C4-2B (cell line): ENCODE data around the gene LRIG1.

ENCODE experiments used
- H3K27ac ChIP-seq: fragments of 450-650 bp; 2 replicates; pipeline ENCODE4 v1.5.1; 2017
- ZFX ChIP-seq: fragments of 450-650 bp; IDR thresholded peaks from 2 replicates; pipeline ENCODE4 v1.6.1; 2017
- TF ChIP-seq, protein P1 (sequence below): fragments of 450-650 bp; conservative IDR thresholded peaks from 2 replicates; pipeline ENCODE4 v1.5.1; 2017; ENCODE audit warnings: mild to moderate bottlenecking

Gene LRIG1

GRCh38 chr3:66483006-66483405, 17.8 kb downstream of the LRIG1 start:
- TF ChIP-seq, protein P1, sequence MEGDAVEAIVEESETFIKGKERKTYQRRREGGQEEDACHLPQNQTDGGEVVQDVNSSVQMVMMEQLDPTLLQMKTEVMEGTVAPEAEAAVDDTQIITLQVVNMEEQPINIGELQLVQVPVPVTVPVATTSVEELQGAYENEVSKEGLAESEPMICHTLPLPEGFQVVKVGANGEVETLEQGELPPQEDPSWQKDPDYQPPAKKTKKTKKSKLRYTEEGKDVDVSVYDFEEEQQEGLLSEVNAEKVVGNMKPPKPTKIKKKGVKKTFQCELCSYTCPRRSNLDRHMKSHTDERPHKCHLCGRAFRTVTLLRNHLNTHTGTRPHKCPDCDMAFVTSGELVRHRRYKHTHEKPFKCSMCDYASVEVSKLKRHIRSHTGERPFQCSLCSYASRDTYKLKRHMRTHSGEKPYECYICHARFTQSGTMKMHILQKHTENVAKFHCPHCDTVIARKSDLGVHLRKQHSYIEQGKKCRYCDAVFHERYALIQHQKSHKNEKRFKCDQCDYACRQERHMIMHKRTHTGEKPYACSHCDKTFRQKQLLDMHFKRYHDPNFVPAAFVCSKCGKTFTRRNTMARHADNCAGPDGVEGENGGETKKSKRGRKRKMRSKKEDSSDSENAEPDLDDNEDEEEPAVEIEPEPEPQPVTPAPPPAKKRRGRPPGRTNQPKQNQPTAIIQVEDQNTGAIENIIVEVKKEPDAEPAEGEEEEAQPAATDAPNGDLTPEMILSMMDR, result no peak
- no peak for TF ChIP-seq ZFX
- H3K27ac ChIP-seq, result peak overlapping the region; percentile 66

GRCh38 chr3:66482018-66482404, 18.8 kb downstream of the LRIG1 start:
- peak overlapping the region; percentile 50 for H3K27ac ChIP-seq
- no peak for TF ChIP-seq ZFX
- TF ChIP-seq, protein P1, result no peak

- TF ChIP-seq, protein P1, result no peak
- no peak for TF ChIP-seq ZFX
- H3K27ac ChIP-seq, result peak overlapping the region; percentile 50
These were observed 19.5 kb downstream of the LRIG1 start for GRCh38 chr3:66481071-66482017.

DNA sequence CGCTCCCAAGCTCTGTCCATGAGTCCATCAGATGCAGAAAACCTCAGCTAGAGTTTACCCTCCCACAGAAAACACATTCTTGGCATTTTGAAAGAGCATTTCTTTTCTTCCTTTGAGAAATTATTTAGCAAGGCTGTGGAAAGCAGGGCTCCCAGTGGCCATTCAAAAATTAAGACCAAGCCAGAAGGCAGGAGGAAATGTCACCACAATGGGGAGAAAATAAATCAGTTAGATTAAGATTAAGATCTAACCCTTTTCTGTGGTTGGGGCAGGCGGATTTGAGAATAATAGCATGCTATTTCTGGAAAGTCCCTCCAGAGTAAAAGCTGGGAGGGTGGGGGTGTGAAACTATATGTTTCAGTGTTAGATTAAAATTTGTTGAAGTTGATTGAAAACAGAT, 20.2 kb downstream of the LRIG1 start:
- H3K27ac ChIP-seq, result no peak overlapping the region
- no peak for TF ChIP-seq ZFX
- TF ChIP-seq, protein P1, result no peak

DNA sequence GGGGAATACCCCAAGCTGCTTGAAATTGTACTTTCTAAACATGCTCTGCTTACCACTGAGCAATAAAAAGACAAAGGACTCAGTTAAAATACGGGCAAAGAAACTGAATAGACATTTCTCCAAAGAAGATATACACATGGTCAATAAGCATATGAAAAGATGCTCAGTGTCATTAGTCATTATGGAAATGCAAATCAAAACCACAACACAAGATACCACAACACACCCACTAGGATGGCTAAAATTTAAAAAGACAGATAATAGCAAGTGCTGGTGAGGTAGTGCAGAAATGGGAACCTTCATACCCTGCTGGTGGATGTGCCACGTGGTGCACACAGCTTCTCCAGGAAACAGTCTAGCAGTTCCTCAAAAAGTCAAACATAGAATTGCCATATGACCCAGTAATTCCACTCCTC, 21.3 kb downstream of the LRIG1 start:
- H3K27ac ChIP-seq, result no peak overlapping the region

GRCh38 chr3:66478960-66479359, 21.9 kb downstream of the LRIG1 start:
- H3K27ac ChIP-seq, result no peak overlapping the region
- no peak for TF ChIP-seq ZFX

More for the DNA sequence above, 21.3 kb downstream of the LRIG1 start:
- no peak for TF ChIP-seq ZFX
- TF ChIP-seq, protein P1, result no peak

- TF ChIP-seq, protein P1, result no peak
- no peak for TF ChIP-seq ZFX
- no peak overlapping the region; the same call in 1 of the 2 replicates for H3K27ac ChIP-seq
These were observed 23.0 kb downstream of the LRIG1 start for GRCh38 chr3:66477856-66478255.
